Glomerular endothelial cell (primary cell): Measurements from ENCODE around the gene GOLGA6L9. TPM values are rescaled to one million over a fixed set of nuclear protein-coding genes. Genes with fewer than 3 reads are reported as not detected.
"Not testable (repeated sequence)": the region's sequence is repeated elsewhere in the genome, so short reads cannot be mapped to it uniquely, and the experiment has no call there.

Source experiments
- DNase-seq: peaks from one replicate; pipeline ENCODE4 v3.0.0-alpha.2; 2011; ENCODE audit warnings: low read depth, low spot score; ENCODE audit errors: extremely low read depth
- total RNA-seq: library from RNA; depleted of rRNA; stranded (reverse); fragments of >200 nt; gene quantifications from 2 replicates; pipeline ENCODE4 v1.2.3, GENCODE V29; 2015

GOLGA6L9 gene, protein sequence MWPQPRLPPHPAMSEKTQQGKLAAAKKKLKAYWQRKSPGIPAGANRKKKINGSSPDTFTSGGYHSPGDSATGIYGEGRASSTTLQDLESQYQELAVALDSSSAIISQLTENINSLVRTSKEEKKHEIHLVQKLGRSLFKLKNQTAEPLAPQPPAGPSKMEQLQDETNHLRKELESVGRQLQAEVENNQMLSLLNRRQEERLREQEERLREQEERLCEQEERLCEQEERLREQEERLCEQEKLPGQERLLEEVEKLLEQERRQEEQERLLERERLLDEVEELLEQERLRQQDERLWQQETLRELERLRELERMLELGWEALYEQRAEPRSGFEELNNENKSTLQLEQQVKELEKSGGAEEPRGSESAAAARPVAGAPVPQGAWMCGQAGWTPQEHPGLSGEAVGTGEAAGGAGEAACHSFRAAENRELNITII
- 1.7 and 5.2 TPM in 2 replicates for total RNA-seq

DNA sequence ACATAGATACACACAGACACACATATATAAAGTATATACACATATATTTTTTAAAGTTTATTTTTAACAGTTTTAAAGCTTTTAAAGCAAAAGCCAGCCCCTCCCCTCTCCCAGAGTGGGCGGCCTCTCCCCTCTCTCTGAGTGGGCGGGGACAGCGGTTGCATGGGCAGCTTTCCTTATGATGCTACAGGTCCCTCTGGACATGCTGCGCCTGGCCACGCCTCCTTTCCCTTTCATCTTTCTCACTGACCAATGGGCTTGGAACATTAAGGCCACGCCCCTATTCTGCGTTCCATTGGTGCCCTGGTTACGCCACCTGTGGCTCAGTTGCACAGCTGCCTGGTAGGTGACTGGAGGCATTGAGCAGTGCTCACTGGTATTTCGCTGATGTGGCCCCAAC, at the start of gene GOLGA6L9:
GOLGA6L9 (plus strand) TSS at position 124 of the 400 bp plus-strand sequence; CDS start at position 388, 264 bp downstream.
- DNase-seq: not testable (repeated sequence)

DNA sequence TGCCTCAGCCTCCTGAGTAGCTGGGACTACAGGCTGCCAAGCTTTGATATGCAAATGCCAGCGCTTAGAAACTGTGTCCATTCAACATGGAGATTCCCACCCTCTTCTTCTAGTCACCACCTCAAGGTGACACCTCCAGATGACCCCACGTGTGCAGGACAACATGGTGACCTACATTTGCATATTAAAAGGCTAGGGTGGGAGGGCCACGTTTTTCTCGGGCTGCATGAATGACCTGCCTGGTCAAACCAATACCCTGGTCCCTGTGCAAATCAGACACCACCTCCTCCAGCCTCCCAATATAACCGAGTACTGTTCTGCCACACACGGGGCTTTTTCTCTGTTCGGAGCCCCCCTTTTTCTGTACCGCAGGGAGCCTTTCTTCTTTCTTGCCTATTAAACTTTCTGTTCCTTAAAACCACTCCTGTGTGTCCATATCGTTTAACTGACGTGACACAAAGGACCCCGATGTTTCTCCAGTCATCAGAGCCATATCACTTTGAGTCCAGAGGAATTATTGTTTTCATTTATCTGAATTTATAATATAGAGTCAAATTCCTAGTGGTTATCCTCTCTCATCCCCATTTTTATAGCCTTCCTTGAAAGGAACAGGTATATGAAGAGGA, 48.2 kb upstream of the GOLGA6L9 start:
- DNase-seq: not testable (repeated sequence)

DNA sequence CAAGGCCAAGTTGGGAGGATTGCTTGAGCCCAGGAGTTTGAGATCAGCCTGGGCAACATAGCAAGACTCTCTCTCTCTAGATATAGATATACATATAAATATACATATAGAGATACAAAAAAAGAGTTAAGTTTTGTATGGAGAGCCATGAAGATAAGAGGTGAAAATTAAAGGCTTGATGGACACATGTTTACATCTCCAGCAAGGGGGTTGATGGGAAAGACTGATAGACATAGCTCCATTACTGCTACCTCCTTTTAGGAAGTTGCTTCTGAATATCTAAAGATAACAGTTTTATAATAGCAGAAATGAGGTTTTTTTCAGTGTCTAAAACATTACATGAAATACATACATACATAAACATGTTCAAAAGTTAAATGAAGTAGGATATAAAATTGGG, 42.4 kb upstream of the GOLGA6L9 start:
- DNase-seq: not testable (repeated sequence)

DNA sequence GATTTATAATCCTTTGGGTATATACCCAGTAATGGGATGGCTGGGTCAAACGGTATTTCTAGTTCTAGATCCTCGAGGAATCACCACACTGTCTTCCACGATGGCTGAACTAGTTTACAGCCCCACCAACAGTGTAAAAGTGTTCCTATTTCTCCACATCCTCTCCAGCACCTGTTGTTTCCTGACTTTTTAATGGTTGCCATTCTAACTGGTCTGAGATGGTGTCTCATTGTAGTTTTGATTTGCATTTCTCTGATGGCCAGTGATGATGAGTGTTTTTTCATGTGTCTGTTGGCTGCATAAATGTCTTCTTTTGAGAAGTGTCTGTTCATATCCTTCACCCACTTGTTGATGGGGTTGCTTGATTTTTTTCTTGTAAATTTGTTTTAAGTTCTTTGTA, 39.5 kb upstream of the GOLGA6L9 start:
- DNase-seq: not testable (repeated sequence)

DNA sequence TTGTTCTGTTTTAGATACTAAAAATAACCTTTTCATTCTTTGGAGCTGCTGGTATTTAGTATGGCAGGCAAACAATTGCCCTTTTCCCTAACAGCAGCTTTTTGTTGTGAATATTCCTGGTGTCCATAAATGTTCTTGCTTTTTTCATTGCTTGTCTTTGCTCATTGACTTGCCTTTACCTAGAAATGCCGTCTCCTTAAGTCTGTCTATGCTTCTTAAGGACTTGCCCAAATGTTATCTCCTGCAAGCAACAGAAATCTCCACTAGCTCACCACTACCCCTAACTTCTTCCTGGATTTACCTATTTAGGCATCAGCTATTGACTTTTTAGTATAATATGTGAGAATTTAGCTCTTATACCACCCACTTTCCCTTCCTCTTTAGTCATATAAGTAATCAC, 37.5 kb upstream of the GOLGA6L9 start:
- DNase-seq: not testable (repeated sequence)

DNA sequence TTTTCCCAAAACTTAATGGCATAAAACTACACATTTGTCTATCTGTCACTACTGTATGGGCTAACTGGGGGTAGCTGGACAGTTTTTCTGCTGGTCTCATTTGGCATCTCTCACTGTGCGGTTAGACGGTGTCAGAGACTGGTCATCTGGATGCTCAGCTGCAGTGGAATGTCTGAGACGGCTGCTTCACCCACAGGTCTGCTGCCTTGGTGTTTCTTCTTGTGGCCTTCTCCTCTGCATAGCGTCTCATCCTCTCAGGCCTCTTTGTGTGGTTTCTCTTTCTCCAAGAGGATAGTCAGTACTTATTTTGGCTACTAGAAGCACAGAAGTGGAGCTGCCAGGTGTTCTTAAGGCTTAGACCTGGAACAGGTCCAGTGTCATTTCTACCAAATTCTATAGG, 35.9 kb upstream of the GOLGA6L9 start:
- DNase-seq: no peak

DNA sequence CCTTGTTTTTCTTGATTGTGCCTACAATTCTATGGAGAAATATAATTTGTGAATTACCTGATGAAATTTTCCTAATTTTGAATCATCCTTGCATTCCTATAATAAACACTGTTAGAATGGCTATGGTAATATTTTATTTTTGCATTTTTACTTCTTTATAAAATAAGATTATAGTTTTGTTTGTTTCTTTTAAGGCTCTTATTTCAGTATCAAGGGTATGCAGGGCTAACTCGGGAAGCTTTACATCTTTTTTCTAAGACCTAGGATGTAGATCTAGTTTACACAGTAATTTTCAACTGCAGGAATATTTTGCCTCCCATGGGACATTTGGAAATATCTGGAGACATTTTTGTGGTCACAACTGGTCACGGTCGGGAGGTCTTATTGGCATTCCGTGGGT, 33.8 kb upstream of the GOLGA6L9 start:
- DNase-seq: not testable (repeated sequence)

DNA sequence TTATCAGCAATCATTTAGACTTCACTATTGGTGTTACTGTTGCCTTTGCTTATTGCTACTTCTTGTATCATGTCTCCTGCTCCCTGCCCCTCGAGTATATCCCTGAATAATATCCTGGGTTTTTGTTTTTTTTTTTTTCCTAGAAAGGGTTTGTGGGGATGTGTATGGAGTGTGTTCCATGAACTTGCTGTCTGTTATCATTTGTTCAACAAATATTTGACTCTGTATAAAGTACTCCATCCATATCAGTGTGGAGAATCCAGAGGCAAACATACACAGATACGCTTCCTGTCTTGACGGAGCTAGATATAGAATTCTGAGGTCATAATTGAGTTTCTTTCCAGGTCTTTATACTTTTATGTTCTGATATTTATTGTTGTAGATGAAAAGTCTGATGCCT, 31.8 kb upstream of the GOLGA6L9 start:
- DNase-seq: no peak

DNA sequence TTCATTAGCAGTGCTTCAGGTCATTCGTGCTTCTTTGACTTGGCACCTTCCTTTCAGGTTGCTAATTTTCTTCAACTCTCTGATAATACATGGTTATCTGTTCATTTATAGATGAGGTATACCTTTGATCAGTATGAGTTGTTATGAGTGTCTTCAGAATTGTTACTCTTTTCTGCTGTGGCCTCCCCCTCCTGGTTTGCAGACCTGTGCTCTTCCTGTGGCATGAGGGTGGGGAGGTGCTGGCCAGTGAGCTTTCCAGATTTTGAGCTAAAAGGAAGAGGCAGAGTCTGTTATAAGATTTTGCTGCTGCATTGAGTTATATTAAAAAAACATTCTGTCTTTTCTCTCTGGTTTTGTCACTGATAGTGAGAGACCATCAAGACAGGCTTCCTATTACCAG, 30.8 kb upstream of the GOLGA6L9 start:
- DNase-seq: no peak

DNA sequence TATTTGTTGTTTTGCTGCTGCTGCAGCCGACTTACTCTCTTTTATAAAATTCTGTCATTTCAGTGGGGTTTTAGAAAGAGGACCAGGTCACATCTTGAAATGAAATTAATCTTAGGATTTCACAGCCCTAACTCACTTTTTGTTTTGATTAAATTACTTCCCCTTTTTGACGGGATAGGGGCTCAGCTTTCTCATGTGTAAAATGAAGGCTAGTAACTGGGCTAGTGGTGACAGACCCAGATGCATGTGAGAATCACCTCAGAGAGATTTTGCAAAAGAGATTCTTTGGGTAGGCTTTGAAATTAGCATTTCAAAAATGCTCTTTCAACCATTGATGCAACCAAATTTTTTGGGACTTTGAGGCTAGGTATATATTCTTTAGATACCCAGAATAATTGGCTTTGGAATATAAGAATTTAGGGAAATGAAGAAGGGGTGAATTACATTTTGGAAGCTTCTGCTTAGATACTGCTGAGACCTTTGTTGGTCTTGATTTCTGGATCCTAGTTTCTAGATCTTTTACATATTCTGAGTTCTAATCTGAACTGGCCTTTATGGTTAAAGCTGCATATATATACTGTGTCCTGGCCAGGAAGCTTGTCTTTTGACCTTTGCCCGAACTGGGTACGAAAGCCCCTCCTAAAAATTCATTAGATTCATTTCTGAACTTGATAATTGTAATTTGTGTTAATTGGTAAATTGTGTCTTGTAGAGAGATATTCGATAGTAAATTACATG, 30.1 kb upstream of the GOLGA6L9 start:
- not testable (repeated sequence) for DNase-seq

DNA sequence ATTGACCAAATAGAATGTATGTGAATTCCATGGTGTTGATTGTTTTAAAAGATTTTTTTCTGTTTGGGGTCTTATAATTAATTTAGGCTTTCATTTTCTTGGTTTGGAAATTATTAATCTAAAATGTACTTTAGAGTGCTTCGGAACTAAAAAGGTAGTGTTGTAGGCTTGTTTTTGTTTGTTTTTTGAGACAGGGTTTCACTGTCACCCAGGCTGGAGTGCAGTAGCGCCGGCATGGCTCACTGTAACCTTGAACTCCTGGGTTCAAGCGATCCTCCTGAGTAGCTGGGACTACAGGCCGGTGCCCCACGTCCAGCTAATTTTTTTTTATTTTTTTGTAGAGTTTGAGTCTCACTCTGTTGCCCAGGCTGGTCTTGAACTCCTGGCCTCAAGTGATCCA, 27.7 kb upstream of the GOLGA6L9 start:
- not testable (repeated sequence) for DNase-seq

DNA sequence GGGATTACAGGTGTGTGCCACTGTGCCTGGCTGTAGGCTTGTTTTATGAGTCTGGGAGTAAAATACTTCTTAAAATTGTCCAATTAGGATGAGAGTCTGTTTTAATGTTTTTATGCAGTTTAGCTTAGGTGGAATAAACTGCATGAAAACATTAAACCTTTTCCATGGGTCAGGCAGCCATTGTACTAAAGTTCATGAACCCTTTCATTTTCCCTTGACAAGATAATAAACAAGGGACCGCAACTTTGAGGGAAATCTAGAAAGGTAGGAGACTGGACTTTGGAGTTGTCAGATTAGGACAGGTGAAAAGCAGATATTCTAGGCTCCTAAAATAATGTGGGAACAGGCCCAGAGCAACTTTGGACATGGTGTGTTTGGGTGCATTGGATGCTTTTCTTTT, 27.3 kb upstream of the GOLGA6L9 start:
- DNase-seq: not testable (repeated sequence)

DNA sequence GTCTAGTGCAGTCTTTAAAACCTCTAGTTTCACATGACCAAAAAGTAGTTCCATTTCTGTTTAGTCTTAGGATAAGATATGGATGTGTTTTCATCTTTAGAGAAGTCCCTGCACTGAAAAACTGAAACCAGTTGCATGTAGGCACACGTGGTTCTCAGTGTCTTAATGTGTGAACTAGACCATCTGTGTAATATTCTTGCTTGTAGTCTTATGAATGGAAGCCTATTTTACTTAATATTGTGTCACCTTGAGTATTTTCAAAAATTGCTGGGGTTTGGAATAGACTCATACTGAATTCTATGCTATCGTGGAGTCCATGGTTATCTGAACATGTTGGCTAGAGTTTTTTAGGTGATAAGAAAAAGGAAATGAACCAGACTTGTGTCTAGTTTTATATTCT, 23.4 kb upstream of the GOLGA6L9 start:
- not testable (repeated sequence) for DNase-seq

DNA sequence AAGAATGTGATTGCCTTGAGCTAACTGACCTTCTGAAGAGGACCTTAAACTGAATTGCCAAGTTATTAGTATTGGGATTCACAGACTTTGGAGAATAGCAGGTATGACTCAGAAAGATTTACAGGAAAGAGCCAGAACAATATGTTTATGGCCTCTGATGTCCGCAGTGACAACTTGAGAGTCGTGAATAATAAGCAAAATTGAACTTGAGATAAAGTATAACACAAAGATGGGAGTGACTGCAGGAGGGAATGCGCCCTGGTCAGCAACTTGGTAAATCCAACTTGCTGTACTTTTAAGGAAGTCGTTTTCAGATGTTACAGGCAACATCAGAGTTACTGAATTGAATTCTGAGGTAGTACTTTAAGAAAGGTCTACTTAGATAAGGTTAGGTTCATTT, 19.3 kb upstream of the GOLGA6L9 start:
- DNase-seq: not testable (repeated sequence)

DNA sequence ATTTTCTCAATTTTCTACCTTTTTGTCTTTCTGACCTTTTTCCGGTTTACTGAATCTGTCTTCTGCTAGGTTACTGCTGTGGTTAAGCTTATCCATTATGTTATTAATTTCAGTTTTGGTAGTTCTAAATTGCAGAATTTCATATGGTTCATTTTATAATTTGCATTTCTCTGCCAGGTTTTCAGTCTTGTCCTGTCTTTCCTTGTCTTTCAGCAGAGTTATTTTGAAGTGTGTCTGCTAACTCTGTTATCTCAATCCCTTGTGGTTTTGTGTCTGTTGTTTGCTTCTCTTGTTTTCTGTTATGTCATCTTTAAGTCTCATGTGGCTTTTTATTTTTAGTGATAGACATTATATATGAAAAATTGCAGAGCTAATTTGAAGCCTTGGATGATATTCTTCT, 18.0 kb upstream of the GOLGA6L9 start:
- DNase-seq: not testable (repeated sequence)

DNA sequence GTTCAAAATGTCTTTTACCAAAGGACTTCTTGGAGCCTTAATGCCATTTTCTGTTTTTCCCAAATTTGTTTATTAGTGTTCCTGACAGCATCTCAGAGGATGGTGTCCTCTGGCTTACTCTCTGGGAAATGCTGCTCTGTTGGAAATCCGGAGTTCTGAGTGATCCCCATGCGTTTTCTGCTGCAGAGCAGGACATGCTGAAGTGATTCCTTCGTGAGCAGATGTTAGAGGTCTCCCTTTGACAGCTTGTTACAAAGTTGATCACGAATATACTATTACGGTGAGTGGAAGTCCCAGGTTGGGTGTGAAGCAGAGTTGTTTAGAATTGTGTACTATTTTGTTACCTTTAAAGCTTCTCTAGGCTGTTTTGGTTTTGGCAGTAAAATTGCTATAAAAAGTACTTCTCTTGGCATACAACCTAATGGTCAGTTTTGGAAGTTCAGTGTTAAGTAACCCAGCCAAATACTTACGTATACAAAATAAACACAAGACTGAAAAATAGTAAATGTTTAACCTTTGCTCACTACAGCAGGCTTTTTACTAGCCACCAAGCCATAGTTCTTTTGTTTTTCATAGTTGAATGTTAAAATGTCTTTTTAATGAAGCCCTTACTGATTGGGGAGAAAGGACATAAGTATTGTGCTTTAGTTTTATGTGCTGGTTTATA, 15.0 kb upstream of the GOLGA6L9 start:
- DNase-seq: not testable (repeated sequence)

DNA sequence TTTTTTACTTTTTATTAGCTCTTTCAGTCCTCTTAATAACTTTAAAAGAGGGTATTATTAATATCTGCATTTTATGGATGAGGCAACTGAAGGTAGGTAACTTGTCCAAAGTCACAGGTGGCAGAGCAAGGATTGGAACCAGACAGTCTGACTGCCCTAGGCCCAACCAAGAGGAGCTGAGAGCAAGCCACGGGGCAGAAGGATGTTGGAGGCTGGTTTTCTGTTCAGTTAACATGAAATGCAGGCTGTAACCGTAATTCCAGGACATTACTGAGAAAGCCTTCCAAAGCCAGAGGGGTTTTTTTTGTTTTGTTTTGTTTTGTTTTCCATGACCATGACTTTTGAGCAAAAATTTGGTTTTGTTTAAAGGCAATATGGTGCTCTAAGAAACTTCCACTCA, 9.1 kb upstream of the GOLGA6L9 start:
- DNase-seq: not testable (repeated sequence)

DNA sequence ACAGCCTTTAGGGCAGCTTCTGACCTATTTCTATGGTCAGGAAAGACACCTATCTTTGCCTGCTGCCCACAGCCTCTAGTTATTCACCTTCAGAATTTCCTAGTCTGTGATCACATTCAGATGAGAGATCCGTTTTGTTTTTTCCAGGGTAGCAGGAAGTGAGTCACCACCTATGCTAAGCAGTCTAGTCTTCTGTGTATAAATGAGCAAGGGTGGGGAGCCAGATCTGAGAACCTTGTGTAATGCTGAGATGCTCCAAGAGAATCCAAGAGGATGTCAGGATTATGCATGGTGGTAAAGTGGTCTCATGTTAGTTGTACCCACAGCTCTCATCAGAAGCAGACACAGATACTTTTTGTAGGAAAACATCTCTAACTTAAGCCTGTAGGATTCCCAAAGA, 8.7 kb upstream of the GOLGA6L9 start:
- not testable (repeated sequence) for DNase-seq

DNA sequence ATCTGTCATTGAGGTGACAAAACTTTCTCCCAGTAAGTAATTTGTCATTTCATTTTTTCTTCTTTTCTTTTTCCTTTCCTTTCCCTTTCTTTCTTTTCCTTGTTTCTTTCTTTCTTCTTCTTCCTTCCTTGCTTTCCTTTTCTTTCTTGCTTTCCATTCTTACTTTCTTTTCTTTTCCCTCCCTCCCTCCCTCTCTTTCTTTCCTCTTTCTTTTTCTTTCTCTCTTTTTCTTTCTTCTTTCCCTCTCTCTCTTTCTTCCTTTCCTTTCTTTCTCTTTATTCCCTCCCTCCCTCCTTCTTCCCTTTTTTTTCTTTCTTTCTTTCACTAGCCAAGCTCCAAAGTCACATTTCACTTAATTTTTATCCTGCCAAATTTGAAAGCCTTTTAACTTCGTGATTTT, 2.5 kb upstream of the GOLGA6L9 start:
- not testable (repeated sequence) for DNase-seq

DNA sequence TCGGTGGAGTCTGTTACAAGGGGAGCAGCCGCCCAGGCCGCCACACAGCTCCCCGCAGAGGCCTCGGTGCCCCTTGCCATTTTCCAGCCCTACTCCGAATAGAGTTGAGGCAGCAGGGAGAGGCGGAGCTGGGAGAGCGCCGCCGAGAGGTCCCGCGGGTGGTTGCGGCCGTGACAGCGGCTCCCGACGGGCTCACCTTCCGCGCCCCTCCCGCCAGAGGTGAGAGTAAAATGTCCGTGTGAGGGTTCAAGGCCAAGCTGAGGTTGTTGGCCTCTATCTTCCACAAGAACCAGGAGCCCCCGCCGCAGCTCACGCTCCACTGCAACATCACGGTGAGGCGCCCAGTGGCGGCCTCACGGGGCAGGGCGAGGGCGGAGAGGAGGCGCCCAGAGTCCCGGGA, 15.8 kb downstream of the GOLGA6L9 start:
- DNase-seq: not testable (repeated sequence)

DNA sequence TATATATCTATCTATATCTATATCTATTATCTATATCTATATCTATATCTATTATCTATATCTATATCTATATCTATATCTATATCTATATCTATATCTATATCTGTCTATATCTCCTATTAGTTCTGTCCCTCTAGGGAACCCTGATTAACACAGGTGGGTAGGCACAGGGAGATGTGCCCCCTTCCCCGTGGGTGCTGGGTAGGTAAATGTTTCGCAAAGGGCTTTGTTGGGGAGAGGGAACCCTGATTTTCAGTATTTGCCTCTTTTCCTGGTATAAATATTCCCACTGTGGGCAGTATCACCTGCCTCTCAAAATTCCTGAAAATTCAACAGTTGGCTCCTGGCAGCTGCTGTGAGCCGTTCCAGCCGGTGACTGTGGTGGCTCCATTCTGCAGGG, 27.7 kb downstream of the GOLGA6L9 start:
- DNase-seq: not testable (repeated sequence)
